OCI-LY3 (cell line): Measurements from ENCODE around the gene CNOT2.

Source experiments
- EZH2phosphoT487 ChIP-seq: fragments of 200-600 bp; shearing (Covaris generic); IDR thresholded peaks from 2 replicates; pipeline ENCODE4 v1.6.1; 2018; ENCODE audit warnings: antibody characterized with exemption, mixed run types, low read depth
- TF ChIP-seq, protein P1 (sequence below): fragments of 200-600, 300-600 bp; sonication (generic); IDR thresholded peaks from 2 replicates; pipeline ENCODE4 v1.5.1; 2014; ENCODE audit warnings: antibody characterized with exemption, low read length, low read depth

GRCh38 chr12:70255311-70255710 is 12.1 kb downstream of the CNOT2 start:
- TF ChIP-seq, protein P1, sequence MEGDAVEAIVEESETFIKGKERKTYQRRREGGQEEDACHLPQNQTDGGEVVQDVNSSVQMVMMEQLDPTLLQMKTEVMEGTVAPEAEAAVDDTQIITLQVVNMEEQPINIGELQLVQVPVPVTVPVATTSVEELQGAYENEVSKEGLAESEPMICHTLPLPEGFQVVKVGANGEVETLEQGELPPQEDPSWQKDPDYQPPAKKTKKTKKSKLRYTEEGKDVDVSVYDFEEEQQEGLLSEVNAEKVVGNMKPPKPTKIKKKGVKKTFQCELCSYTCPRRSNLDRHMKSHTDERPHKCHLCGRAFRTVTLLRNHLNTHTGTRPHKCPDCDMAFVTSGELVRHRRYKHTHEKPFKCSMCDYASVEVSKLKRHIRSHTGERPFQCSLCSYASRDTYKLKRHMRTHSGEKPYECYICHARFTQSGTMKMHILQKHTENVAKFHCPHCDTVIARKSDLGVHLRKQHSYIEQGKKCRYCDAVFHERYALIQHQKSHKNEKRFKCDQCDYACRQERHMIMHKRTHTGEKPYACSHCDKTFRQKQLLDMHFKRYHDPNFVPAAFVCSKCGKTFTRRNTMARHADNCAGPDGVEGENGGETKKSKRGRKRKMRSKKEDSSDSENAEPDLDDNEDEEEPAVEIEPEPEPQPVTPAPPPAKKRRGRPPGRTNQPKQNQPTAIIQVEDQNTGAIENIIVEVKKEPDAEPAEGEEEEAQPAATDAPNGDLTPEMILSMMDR, result no peak
- TF ChIP-seq EZH2phosphoT487, result no peak
